Panc1 (cell line): Measurements from ENCODE around the gene KIZ. TPM values are rescaled to one million over a fixed set of nuclear protein-coding genes. Genes with fewer than 3 reads are reported as not detected.

ENCODE experiments used
- ATAC-seq: fragments of 200-7000 bp; cut with Tn5 transposase; 2 replicates; pipeline ENCODE4 v1.9.1; 2020; ENCODE audit warnings: mild to moderate bottlenecking, moderate library complexity
- BruUV-seq: library from RNA; stranded (reverse); fragments of 400-500 nt; replicated peaks from 2 replicates; lab custom pipeline; 2021; lab: Mats Ljungman, UMichigan
- CTCF ChIA-PET: fragments of 300-600 bp; sonication (Branson Sonifier 250); formaldehyde crosslinking; loops from one replicate; lab custom pipeline; 2022; ENCODE audit warnings: antibody characterized with exemption; lab: Charles Lee
- POLR2A ChIA-PET: fragments of 300-600 bp; sonication (Branson Sonifier 250); formaldehyde crosslinking; loops from one replicate; lab custom pipeline; 2022; ENCODE audit warnings: antibody characterized with exemption; lab: Charles Lee
- DNase-seq: peaks from one replicate; pipeline ENCODE4 v3.0.0-alpha.2; 2010; ENCODE audit warnings: low read depth, low spot score
- H3K27ac ChIP-seq: 2 replicates; pipeline ENCODE4 v1.5.1; 2011; ENCODE audit warnings: mild to moderate bottlenecking, low read length, inconsistent platforms
- H3K27me3 ChIP-seq: fragments of 200-500 bp; sonication (Bioruptor generic); 2 replicates; pipeline ENCODE4 v1.6.0; 2014; ENCODE audit warnings: low read length, inconsistent platforms; ENCODE audit not compliant: control insufficient read depth, insufficient read depth
- H3K36me3 ChIP-seq: fragments of 200-500 bp; sonication (Bioruptor generic); 2 replicates; pipeline ENCODE4 v1.5.1; 2014; ENCODE audit warnings: inconsistent platforms, mild to moderate bottlenecking, low read length, moderate library complexity; ENCODE audit not compliant: control insufficient read depth, insufficient read depth
- H3K4me1 ChIP-seq: 2 replicates; pipeline ENCODE4 v1.5.1; 2011; ENCODE audit warnings: inconsistent platforms, mild to moderate bottlenecking, low read length, moderate library complexity; ENCODE audit not compliant: control insufficient read depth, insufficient read depth
- H3K4me3 ChIP-seq, 2 experiments: 2 replicates each; pipeline ENCODE4 v1.5.1; 2011 to 2012; ENCODE audit warnings: low read depth in 2 of 2, low read length in 2 of 2, mild to moderate bottlenecking in 2 of 2, inconsistent platforms in 1 of 2, moderate library complexity in 1 of 2
- H3K9me3 ChIP-seq: fragments of 200-500 bp; sonication (Bioruptor generic); 2 replicates; pipeline ENCODE4 v1.5.1; 2014; ENCODE audit warnings: low read depth, mild to moderate bottlenecking, inconsistent platforms, low read length, moderate library complexity; ENCODE audit not compliant: control insufficient read depth, insufficient read depth
- POLR2AphosphoS5 ChIP-seq: IDR thresholded peaks from 2 replicates; pipeline ENCODE4 v1.6.1; 2012; ENCODE audit warnings: mild to moderate bottlenecking, low read depth, low read length, moderate library complexity
- SIN3A ChIP-seq: IDR thresholded peaks from 2 replicates; pipeline ENCODE4 v1.6.1; 2012; ENCODE audit warnings: low read depth, mild to moderate bottlenecking, low read length, moderate library complexity, borderline replicate concordance; ENCODE audit not compliant: insufficient read depth
- TCF7L2 ChIP-seq: IDR thresholded peaks from 2 replicates; pipeline ENCODE4 v1.6.1; 2011; ENCODE audit warnings: mild to moderate bottlenecking, low read depth, low read length, inconsistent platforms
- in situ Hi-C: cut with HindIII; loops from 2 replicates; pipeline ENCODE4 v1.10.0; 2016; ENCODE audit warnings: low sequenced_read_pairs, low pct_unique_long_range_greater_than_20kb
- intact Hi-C: fragments of 100-400 bp; cut with micrococcal nuclease; formaldehyde crosslinking; loops from one replicate; pipeline ENCODE4 v1.10.0; 2022; ENCODE audit not compliant: unreplicated experiment
- total RNA-seq: library from RNA; stranded (reverse); gene quantifications from one replicate; pipeline ENCODE4 v1.2.1, GENCODE V29; 2021; ENCODE audit not compliant: unreplicated experiment
- TF ChIP-seq, protein P1 (sequence below): fragments of 450-650 bp; IDR thresholded peaks from 2 replicates; pipeline ENCODE4 v1.5.1; 2017; ENCODE audit warnings: mild to moderate bottlenecking
- TF ChIP-seq, protein P2 (sequence below), 2 experiments: IDR thresholded peaks; 2 replicates each; pipeline ENCODE4 v1.6.1; 2011 to 2012; ENCODE audit warnings: low read depth in 2 of 2, control low read depth in 1 of 2, low read length in 1 of 2, mild to moderate bottlenecking in 1 of 2, moderate library complexity in 1 of 2; ENCODE audit not compliant: insufficient read depth in 1 of 2

KIZ gene
- total RNA-seq, 1 experiment from 2014 or later: 6.5 TPM

DNA sequence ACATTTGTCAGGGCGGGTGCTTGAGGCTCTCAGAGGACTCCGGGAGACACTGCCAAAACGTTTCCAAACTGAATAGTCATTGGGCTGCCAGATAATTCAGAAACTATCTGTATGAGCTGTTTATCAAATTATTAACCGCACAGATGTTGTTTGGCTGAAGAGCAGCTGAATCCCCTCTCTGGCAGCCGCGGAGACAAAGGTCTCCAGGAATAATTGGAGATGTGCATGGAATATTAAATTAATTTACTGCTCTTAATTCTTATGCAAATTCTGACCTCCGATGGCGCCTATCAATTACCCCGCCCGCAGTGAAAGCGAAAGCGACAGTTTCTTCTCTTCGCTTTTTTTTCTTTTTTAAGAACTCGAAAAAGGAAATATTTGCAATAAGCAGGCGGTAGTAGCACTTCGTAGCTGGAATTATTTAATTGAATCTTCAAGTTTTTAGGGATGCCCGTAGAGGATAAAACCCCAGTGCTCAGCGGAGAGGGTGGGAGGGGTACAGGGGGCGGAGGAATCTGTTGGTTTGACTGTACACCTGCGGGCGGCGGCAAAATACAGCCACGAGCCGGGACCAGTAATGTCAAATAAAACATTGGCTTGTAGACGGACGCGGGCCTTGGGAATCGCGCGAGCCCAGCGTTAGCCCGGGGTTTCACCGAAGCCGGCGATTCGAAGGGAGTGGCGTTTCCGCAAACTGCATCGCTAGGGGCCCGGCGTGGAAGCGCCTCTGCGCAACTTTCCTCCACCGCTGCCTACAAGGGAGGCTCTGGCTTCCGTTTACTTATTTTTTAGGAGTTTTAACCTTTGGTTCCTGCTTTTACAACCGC, 25.9 kb upstream of the KIZ start:
- Histone ChIP-seq H3K36me3 (no peaks in the 10 kb centered on the region), H3K9me3 (no peaks in the 10 kb centered on the region), H3K4me3 (no peak overlapping the region), H3K4me1 (no peaks in the 10 kb centered on the region), H3K27me3 (peaks cover 5% of the 10 kb centered on the region; the same call in 1 of the 2 replicates), H3K27ac (no peak overlapping the region)
- CTCF ChIA-PET: no interaction called here
- TF ChIP-seq, protein P1, sequence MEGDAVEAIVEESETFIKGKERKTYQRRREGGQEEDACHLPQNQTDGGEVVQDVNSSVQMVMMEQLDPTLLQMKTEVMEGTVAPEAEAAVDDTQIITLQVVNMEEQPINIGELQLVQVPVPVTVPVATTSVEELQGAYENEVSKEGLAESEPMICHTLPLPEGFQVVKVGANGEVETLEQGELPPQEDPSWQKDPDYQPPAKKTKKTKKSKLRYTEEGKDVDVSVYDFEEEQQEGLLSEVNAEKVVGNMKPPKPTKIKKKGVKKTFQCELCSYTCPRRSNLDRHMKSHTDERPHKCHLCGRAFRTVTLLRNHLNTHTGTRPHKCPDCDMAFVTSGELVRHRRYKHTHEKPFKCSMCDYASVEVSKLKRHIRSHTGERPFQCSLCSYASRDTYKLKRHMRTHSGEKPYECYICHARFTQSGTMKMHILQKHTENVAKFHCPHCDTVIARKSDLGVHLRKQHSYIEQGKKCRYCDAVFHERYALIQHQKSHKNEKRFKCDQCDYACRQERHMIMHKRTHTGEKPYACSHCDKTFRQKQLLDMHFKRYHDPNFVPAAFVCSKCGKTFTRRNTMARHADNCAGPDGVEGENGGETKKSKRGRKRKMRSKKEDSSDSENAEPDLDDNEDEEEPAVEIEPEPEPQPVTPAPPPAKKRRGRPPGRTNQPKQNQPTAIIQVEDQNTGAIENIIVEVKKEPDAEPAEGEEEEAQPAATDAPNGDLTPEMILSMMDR: no peak
- TF ChIP-seq SIN3A (no peak), POLR2AphosphoS5 (no peak), TCF7L2 (no peak)
- TF ChIP-seq, protein P2, sequence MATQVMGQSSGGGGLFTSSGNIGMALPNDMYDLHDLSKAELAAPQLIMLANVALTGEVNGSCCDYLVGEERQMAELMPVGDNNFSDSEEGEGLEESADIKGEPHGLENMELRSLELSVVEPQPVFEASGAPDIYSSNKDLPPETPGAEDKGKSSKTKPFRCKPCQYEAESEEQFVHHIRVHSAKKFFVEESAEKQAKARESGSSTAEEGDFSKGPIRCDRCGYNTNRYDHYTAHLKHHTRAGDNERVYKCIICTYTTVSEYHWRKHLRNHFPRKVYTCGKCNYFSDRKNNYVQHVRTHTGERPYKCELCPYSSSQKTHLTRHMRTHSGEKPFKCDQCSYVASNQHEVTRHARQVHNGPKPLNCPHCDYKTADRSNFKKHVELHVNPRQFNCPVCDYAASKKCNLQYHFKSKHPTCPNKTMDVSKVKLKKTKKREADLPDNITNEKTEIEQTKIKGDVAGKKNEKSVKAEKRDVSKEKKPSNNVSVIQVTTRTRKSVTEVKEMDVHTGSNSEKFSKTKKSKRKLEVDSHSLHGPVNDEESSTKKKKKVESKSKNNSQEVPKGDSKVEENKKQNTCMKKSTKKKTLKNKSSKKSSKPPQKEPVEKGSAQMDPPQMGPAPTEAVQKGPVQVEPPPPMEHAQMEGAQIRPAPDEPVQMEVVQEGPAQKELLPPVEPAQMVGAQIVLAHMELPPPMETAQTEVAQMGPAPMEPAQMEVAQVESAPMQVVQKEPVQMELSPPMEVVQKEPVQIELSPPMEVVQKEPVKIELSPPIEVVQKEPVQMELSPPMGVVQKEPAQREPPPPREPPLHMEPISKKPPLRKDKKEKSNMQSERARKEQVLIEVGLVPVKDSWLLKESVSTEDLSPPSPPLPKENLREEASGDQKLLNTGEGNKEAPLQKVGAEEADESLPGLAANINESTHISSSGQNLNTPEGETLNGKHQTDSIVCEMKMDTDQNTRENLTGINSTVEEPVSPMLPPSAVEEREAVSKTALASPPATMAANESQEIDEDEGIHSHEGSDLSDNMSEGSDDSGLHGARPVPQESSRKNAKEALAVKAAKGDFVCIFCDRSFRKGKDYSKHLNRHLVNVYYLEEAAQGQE (IDR thresholded peaks at IDR 0.05; ENCODE audit: insufficient read depth in 1 of 2, low read depth in 2 of 2, low read length in 1 of 2): no peak
- in situ Hi-C loops: no loop called here
- intact Hi-C loops: no loop called here
- DNase-seq (no peak), ATAC-seq (no peak)
- POLR2A ChIA-PET: no interaction called here
- no TSS peak for BruUV-seq

DNA sequence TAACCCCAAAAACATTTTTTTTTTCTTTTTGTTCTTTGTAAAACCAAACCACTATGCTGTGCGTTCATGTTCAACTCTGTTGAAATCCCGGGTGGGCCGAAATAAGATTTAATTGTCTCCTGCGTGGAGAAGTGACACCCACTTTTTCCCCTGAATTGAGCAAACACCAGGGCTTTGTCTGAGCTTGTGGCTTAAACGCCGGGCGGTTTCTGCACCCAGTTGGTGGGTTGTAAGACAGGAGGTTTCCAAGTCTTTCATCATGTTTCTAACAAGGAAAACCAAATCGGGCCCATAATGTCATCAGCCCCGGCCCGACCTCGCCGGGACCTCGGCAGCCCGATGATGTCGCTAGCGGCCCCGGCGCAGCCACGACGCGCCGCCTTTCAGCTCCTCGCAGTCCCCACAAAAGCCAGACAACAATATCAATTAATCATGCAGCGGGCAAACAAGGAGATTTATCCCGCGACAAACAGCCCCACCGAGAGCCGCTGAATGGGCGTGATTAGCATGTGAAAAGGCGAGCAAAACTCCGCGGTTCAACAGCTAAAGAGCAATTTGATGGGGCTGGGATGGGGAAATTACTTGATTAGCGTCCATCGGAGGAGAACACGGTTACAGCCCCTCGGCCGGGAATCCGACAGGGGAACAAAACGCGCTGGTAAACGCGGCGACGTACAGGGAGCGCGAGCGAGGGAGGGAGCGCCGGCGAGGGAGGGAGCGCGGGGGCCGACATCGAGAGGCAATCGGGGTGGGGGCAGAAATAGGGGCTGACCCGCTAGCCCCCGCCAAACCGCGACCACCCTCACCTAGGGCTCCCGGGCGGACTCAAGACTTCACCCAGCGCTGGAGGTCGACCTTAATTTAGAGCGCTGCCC, 25.1 kb upstream of the KIZ start:
- Histone ChIP-seq H3K36me3 (no peaks in the 10 kb centered on the region), H3K4me1 (no peaks in the 10 kb centered on the region), H3K27me3 (peaks cover 5% of the 10 kb centered on the region; the same call in 1 of the 2 replicates), H3K4me3 (no peak overlapping the region), H3K9me3 (no peaks in the 10 kb centered on the region), H3K27ac (no peak overlapping the region)
- DNase-seq: no peak
- intact Hi-C loops: no loop called here
- ChIA-PET POLR2A (interaction anchor here (0.7 kb wide), 1 partner anchor 344 kb away, joined by 3 read pairs; no protein-coding TSS in a partner anchor), CTCF (no interaction called here)
- in situ Hi-C loops: no loop called here
- TF ChIP-seq SIN3A: no peak
- TF ChIP-seq, protein P2 (IDR thresholded peaks at IDR 0.05; ENCODE audit: insufficient read depth in 1 of 2, low read depth in 2 of 2, low read length in 1 of 2): no peak
- TF ChIP-seq, protein P1: no peak
- no peak for TF ChIP-seq POLR2AphosphoS5
- no peak for TF ChIP-seq TCF7L2
- BruUV-seq: no TSS peak
- no peak for ATAC-seq
